HepG2 (cell line): ENCODE results near the gene PDE4C. TPM values are rescaled to one million over a fixed set of nuclear protein-coding genes. Genes with fewer than 3 reads are reported as not detected.

Experiments used
- BORCS8-MEF2B ChIP-seq: sonication (generic); formaldehyde crosslinking; IDR thresholded peaks from 2 replicates; pipeline ENCODE4 v1.8.0; 2022; ENCODE audit warnings: mild to moderate bottlenecking, missing genetic modification reagents
- NFYC ChIP-seq: IDR thresholded peaks from 2 replicates; pipeline ENCODE4 v1.6.1; 2016; ENCODE audit warnings: missing genetic modification reagents, missing compliant biosample characterization
- NR2C2 ChIP-seq: sonication (generic); formaldehyde crosslinking; IDR thresholded peaks from 2 replicates; pipeline ENCODE4 v1.4.0; 2020; ENCODE audit warnings: missing genetic modification reagents, mild to moderate bottlenecking, moderate library complexity, borderline replicate concordance
- SMARCE1 ChIP-seq: fragments of 450-650 bp; IDR thresholded peaks from 2 replicates; pipeline ENCODE4 v1.6.1; 2017; ENCODE audit warnings: borderline replicate concordance
- U2AF1 ChIP-seq: fragments of 200-400 bp; formaldehyde crosslinking; optimal IDR thresholded peaks from 2 replicates; pipeline ENCODE3; 2017; ENCODE audit warnings: mild to moderate bottlenecking, low read depth, low read length
- ZNF30 ChIP-seq: sonication (generic); formaldehyde crosslinking; IDR thresholded peaks from 2 replicates; pipeline ENCODE4 v1.5.0; 2020; ENCODE audit warnings: mild to moderate bottlenecking, missing genetic modification reagents
- ZNF547 ChIP-seq: sonication (generic); formaldehyde crosslinking; IDR thresholded peaks from 2 replicates; pipeline ENCODE4 v1.5.1; 2020; ENCODE audit warnings: mild to moderate bottlenecking, missing genetic modification reagents
- ZNF670 ChIP-seq: sonication (generic); formaldehyde crosslinking; IDR thresholded peaks from 2 replicates; pipeline ENCODE4 v1.8.0; 2022; ENCODE audit warnings: mild to moderate bottlenecking, missing genetic modification reagents, borderline replicate concordance
- ZNF775 ChIP-seq: sonication (generic); formaldehyde crosslinking; IDR thresholded peaks from 2 replicates; pipeline ENCODE4 v1.4.0; 2020; ENCODE audit warnings: missing genetic modification reagents, mild to moderate bottlenecking, moderate library complexity, borderline replicate concordance
- polyA plus RNA-seq, 8 experiments: library from polyadenylated mRNA; depleted of rRNA in 3 of 8; stranded (reverse) in 7 of 8; unstranded in 1 of 8; fragments of >200 nt; fragmentation: Illumina TruSeq in 4 of 8; extraction: Trizol in 4 of 8; gene quantifications; 2 replicates each; pipeline versions ENCODE4 v1.2.1 to v1.2.3, GENCODE V29; 2011 to 2016; ENCODE audit warnings: low read depth in 4 of 8, missing spikeins in 1 of 8, mixed read lengths in 1 of 8; ENCODE audit not compliant: insufficient read depth in 1 of 8
- total RNA-seq, 5 experiments: library from RNA; depleted of rRNA; stranded (reverse); fragments of >200 nt; fragmentation: Illumina TruSeq; extraction: Trizol; gene quantifications; 2 replicates each; pipeline ENCODE4 v1.2.3, GENCODE V29; 2016; ENCODE audit warnings: low read depth in 1 of 5
- TF ChIP-seq, protein P1 (sequence below): sonication (generic); formaldehyde crosslinking; IDR thresholded peaks from 2 replicates; pipeline ENCODE4 v1.8.1; 2023; ENCODE audit warnings: mild to moderate bottlenecking, missing genetic modification reagents
- TF ChIP-seq, protein P2 (sequence below): sonication (generic); formaldehyde crosslinking; IDR thresholded peaks from 2 replicates; pipeline ENCODE4 v1.5.0; 2020; ENCODE audit warnings: missing genetic modification reagents
- TF ChIP-seq, protein P3 (sequence below): conservative IDR thresholded peaks from 2 replicates; pipeline ENCODE4 v1.6.1; 2018; ENCODE audit warnings: missing genetic modification reagents
- TF ChIP-seq, protein P4 (sequence below): sonication (generic); formaldehyde crosslinking; IDR thresholded peaks from 2 replicates; pipeline ENCODE4 v1.5.0; 2020; ENCODE audit warnings: mild to moderate bottlenecking, missing genetic modification reagents

The PDE4C gene
- total and polyA plus RNA-seq, 2 of the 13 experiments (the other 11 are each of a cell fraction or from before 2014, with no cell fraction given), result 1.4 to 14.0 TPM

DNA sequence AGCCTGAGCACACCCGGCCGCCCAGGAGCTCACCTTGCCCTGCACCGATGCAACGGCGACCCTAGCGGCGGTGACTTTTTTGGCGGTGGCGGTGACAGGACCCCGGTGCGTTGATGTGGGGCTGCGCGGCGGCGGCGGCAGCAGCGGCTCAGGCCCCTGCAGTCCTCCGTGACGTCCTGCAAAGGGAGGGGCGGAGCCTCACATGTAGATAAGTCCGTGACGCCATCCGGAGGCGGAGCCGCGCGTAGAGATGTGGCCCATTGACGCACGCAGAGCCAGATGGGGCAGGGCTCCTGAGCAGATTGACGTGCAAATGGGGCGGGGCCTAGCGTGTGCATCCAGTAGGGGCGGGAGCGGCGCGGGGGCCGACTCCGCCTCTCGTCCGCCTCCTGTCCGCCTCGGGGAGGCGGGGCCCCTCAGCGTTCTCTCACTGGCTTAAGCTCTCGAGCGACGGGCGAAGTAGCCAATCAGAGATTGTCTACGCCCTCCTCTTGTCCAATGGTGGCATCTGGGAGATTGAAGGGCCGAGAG lies 22.3 kb downstream of the PDE4C start, which contains the start of gene RAB3A (continued):
- TF ChIP-seq, protein P1, sequence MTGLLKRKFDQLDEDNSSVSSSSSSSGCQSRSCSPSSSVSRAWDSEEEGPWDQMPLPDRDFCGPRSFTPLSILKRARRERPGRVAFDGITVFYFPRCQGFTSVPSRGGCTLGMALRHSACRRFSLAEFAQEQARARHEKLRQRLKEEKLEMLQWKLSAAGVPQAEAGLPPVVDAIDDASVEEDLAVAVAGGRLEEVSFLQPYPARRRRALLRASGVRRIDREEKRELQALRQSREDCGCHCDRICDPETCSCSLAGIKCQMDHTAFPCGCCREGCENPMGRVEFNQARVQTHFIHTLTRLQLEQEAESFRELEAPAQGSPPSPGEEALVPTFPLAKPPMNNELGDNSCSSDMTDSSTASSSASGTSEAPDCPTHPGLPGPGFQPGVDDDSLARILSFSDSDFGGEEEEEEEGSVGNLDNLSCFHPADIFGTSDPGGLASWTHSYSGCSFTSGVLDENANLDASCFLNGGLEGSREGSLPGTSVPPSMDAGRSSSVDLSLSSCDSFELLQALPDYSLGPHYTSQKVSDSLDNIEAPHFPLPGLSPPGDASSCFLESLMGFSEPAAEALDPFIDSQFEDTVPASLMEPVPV (CRISPR knock-in tag), result peak; percentile 73; the same call in 1 of the 2 replicates
- TF ChIP-seq ZNF670 (CRISPR knock-in tag) (peak; percentile 81; the same call in 1 of the 2 replicates), BORCS8-MEF2B (CRISPR knock-in tag) (no peak), ZNF30 (no peak), ZNF547 (CRISPR knock-in tag) (no peak), U2AF1 (no peak), NR2C2 (no peak), SMARCE1 (no peak), ZNF775 (CRISPR knock-in tag) (no peak), NFYC (peak; percentile 100)
- TF ChIP-seq, protein P2, sequence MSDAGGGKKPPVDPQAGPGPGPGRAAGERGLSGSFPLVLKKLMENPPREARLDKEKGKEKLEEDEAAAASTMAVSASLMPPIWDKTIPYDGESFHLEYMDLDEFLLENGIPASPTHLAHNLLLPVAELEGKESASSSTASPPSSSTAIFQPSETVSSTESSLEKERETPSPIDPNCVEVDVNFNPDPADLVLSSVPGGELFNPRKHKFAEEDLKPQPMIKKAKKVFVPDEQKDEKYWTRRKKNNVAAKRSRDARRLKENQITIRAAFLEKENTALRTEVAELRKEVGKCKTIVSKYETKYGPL, result no peak
- TF ChIP-seq, protein P3, sequence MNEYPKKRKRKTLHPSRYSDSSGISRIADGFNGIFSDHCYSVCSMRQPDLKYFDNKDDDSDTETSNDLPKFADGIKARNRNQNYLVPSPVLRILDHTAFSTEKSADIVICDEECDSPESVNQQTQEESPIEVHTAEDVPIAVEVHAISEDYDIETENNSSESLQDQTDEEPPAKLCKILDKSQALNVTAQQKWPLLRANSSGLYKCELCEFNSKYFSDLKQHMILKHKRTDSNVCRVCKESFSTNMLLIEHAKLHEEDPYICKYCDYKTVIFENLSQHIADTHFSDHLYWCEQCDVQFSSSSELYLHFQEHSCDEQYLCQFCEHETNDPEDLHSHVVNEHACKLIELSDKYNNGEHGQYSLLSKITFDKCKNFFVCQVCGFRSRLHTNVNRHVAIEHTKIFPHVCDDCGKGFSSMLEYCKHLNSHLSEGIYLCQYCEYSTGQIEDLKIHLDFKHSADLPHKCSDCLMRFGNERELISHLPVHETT (CRISPR knock-in tag), result no peak
- TF ChIP-seq, protein P4, sequence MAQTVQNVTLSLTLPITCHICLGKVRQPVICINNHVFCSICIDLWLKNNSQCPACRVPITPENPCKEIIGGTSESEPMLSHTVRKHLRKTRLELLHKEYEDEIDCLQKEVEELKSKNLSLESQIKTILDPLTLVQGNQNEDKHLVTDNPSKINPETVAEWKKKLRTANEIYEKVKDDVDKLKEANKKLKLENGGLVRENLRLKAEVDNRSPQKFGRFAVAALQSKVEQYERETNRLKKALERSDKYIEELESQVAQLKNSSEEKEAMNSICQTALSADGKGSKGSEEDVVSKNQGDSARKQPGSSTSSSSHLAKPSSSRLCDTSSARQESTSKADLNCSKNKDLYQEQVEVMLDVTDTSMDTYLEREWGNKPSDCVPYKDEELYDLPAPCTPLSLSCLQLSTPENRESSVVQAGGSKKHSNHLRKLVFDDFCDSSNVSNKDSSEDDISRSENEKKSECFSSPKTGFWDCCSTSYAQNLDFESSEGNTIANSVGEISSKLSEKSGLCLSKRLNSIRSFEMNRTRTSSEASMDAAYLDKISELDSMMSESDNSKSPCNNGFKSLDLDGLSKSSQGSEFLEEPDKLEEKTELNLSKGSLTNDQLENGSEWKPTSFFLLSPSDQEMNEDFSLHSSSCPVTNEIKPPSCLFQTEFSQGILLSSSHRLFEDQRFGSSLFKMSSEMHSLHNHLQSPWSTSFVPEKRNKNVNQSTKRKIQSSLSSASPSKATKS, result no peak
- TF ChIP-seq, all 625 proteins: peak for 101
